Duodenal mucosa (tissue), 2 donors: ENCODE data around the gene MCM3AP.
"Not testable (repeated sequence)": the region's sequence is repeated elsewhere in the genome, so short reads cannot be mapped to it uniquely, and the experiment has no call there.

ENCODE experiments used
- H3K27ac ChIP-seq: one replicate; pipeline ENCODE4 v1.7.0; 2013; ENCODE audit warnings: low read depth, low read length
- H3K27me3 ChIP-seq, 2 donors: one replicate each; pipeline ENCODE4 v1.7.0; 2013; ENCODE audit warnings: low read length in 2 of 2, control low read depth in 1 of 2; ENCODE audit not compliant: insufficient read depth in 2 of 2, control insufficient read depth in 1 of 2
- H3K36me3 ChIP-seq, 2 donors: one replicate each; pipeline ENCODE4 v1.7.0; 2013; ENCODE audit warnings: low read length in 2 of 2, control low read depth in 1 of 2; ENCODE audit not compliant: insufficient read depth in 2 of 2, control insufficient read depth in 1 of 2
- H3K4me1 ChIP-seq, 2 donors: one replicate each; pipeline ENCODE4 v1.7.0; 2013; ENCODE audit warnings: low read length in 2 of 2, control low read depth in 1 of 2; ENCODE audit not compliant: insufficient read depth in 2 of 2, control insufficient read depth in 1 of 2
- H3K4me3 ChIP-seq, 2 donors: one replicate each; pipeline ENCODE4 v1.7.0; 2013; ENCODE audit warnings: low read length in 2 of 2, low read depth in 1 of 2
- H3K9ac ChIP-seq, 2 donors: one replicate each; pipeline ENCODE4 v1.7.0; 2013; ENCODE audit warnings: low read length in 2 of 2, low read depth in 1 of 2
- H3K9me3 ChIP-seq, 2 donors: one replicate each; pipeline ENCODE4 v1.7.0; 2013; ENCODE audit warnings: low read length in 2 of 2, control low read depth in 1 of 2; ENCODE audit not compliant: control insufficient read depth in 1 of 2

MCM3AP gene

DNA sequence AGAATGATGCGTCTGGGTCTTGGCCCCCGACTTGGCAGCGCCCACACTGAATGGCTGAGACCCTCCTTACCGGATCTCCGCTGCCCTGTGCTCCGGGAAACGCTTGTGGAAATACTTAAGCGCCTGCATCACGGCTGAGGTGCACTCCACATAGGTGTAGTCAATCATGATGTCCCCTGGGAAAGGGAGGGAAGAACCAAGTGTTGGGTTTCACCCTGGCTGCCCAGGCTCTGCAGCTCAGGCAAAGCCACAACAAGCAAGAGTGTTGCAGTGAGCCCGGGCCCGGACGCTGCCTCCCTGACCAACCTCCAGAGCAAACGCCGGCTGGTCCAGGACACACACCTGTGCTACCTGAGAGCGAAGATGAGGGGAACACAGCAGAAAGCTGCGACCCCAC is 79.6 kb downstream of the MCM3AP start:
- Histone ChIP-seq H3K4me3 (no peak overlapping the region), H3K27ac (no peak overlapping the region), H3K9me3 (no peaks in the 10 kb centered on the region), H3K4me1 (no peaks in the 10 kb centered on the region), H3K36me3 (peaks cover 9 to 72% of the 10 kb centered on the region in 2 donors), H3K27me3 (no peaks in the 10 kb centered on the region), H3K9ac (no peak overlapping the region)

GRCh38 chr21:46205166-46205565 is 80.2 kb downstream of the MCM3AP start:
- Histone ChIP-seq H3K36me3 (peaks cover 9 to 71% of the 10 kb centered on the region in 2 donors), H3K27ac (no peak overlapping the region), H3K27me3 (no peaks in the 10 kb centered on the region), H3K9me3 (no peaks in the 10 kb centered on the region), H3K9ac (no peak overlapping the region), H3K4me1 (no peaks in the 10 kb centered on the region), H3K4me3 (no peak overlapping the region)

- Histone ChIP-seq H3K27ac (no peak overlapping the region), H3K36me3 (peaks cover 17 to 68% of the 10 kb centered on the region in 2 donors)
These were observed 82.2 kb downstream of the MCM3AP start for GRCh38 chr21:46203203-46203600.

DNA sequence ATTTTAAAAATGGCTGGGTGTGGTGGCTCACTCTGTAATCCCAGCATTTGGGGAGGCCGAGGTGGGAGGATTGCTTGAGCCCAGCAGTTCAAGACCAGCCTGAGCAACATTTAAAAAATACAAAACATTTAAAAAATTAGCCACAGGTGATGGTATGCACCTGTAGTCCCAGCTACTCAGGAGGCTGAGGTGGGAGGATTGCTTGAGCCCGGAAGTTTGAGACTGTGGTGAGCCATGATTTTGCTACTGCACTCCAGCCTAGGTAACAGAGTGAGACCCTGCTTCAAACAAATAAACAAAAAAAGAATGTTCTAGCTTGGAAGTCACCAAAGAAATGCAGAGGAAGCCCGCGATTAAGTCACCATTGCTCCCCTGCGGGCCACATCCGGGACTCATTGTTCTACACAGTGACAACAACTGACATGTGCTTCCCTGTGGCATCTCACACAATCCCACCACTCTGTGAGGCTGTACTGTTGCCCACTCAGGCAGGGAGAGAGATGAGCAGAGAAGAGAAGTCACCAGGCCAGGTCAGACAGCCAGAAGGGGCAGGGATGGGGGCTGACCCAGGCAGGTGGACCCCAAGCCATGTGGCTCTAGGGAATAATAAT is 82.7 kb downstream of the MCM3AP start:
- Histone ChIP-seq H3K9ac (no peak overlapping the region), H3K36me3 (peaks cover 17 to 66% of the 10 kb centered on the region in 2 donors), H3K4me3 (no peak overlapping the region), H3K9me3 (no peaks in the 10 kb centered on the region), H3K27me3 (no peaks in the 10 kb centered on the region), H3K4me1 (no peaks in the 10 kb centered on the region), H3K27ac (no peak overlapping the region)

More at GRCh38 chr21:46203203-46203600, 82.2 kb downstream of the MCM3AP start:
- no peaks in the 10 kb centered on the region for H3K9me3 ChIP-seq
- no peak overlapping the region for H3K9ac ChIP-seq
- H3K27me3 ChIP-seq = no peaks in the 10 kb centered on the region
- no peaks in the 10 kb centered on the region for H3K4me1 ChIP-seq
- no peak overlapping the region for H3K4me3 ChIP-seq

- not testable (repeated sequence) for H3K27ac ChIP-seq, H3K27me3 ChIP-seq, H3K9me3 ChIP-seq, H3K9ac ChIP-seq, H3K4me3 ChIP-seq, H3K4me1 ChIP-seq
- H3K36me3 ChIP-seq = peaks cover 21 to 50% of the 10 kb centered on the region in 2 donors
These were observed 84.3 kb downstream of the MCM3AP start for GRCh38 chr21:46200877-46201803.

DNA sequence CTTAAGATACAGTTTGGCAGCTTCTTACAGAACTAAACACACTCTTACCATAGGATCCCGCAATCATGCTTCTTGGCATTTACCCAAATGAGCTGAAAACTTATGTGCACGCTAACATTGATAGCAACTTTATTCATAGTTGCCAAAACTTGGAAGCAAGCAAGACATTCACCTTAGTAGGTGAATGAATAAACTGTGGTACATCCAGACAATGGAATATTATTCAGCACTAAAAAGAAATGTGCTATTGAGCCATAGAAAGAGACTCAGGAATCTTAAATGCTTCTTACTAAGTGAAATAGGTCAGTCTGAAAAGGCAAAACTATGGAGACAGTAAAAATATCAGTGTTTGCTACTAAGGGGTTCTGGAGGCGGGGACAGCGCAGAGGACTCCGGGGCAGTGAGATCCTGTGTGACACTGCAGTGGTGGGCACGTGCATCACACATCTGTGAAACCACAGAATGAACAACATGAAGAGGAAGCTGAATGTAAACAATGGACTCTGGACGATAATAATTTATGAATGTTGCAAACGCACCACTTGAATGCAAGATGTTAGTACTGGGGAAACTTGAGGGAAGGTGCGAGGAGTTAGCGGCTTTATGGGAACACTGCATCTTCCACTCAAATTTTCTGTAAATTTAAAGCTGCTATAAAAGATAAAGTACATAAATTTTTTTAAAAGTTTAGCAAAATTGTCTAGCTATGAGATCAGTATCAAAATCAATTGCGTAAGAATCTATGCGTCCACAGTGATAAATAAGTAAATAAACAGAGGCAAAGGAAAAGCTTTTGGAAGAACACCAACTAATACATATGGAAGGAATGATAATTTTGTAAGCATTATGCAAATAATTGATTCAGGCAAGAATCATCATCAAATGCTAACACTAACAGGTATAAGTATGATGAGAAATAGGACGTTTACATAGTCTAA is 85.7 kb downstream of the MCM3AP start:
- Histone ChIP-seq H3K9me3 (no peaks in the 10 kb centered on the region), H3K4me3 (no peak overlapping the region), H3K36me3 (peaks cover 15 to 50% of the 10 kb centered on the region in 2 donors), H3K27me3 (no peaks in the 10 kb centered on the region), H3K9ac (no peak overlapping the region), H3K27ac (no peak overlapping the region), H3K4me1 (no peaks in the 10 kb centered on the region)

- Histone ChIP-seq H3K4me3 (no peak overlapping the region), H3K27me3 (no peaks in the 10 kb centered on the region), H3K27ac (no peak overlapping the region), H3K36me3 (peaks cover 30 to 67% of the 10 kb centered on the region in 2 donors), H3K9ac (no peak overlapping the region), H3K4me1 (no peaks in the 10 kb centered on the region), H3K9me3 (no peaks in the 10 kb centered on the region)
These were observed 88.7 kb downstream of the MCM3AP start for GRCh38 chr21:46196733-46197132.

- Histone ChIP-seq H3K27me3 (no peaks in the 10 kb centered on the region), H3K9ac (no peak overlapping the region), H3K4me1 (no peaks in the 10 kb centered on the region), H3K9me3 (no peaks in the 10 kb centered on the region), H3K27ac (no peak overlapping the region), H3K4me3 (no peak overlapping the region), H3K36me3 (peaks cover 30 to 72% of the 10 kb centered on the region in 2 donors)
These were observed 89.7 kb downstream of the MCM3AP start for GRCh38 chr21:46195595-46196195.

- Histone ChIP-seq H3K9me3 (no peaks in the 10 kb centered on the region), H3K9ac (no peak overlapping the region), H3K27me3 (no peaks in the 10 kb centered on the region), H3K4me1 (no peaks in the 10 kb centered on the region), H3K36me3 (peaks cover 33 to 70% of the 10 kb centered on the region in 2 donors), H3K27ac (no peak overlapping the region), H3K4me3 (no peak overlapping the region)
These were observed 90.8 kb downstream of the MCM3AP start for GRCh38 chr21:46194374-46195334.
